ENCODE data around the gene CETN2.

CETN2 gene

DNA sequence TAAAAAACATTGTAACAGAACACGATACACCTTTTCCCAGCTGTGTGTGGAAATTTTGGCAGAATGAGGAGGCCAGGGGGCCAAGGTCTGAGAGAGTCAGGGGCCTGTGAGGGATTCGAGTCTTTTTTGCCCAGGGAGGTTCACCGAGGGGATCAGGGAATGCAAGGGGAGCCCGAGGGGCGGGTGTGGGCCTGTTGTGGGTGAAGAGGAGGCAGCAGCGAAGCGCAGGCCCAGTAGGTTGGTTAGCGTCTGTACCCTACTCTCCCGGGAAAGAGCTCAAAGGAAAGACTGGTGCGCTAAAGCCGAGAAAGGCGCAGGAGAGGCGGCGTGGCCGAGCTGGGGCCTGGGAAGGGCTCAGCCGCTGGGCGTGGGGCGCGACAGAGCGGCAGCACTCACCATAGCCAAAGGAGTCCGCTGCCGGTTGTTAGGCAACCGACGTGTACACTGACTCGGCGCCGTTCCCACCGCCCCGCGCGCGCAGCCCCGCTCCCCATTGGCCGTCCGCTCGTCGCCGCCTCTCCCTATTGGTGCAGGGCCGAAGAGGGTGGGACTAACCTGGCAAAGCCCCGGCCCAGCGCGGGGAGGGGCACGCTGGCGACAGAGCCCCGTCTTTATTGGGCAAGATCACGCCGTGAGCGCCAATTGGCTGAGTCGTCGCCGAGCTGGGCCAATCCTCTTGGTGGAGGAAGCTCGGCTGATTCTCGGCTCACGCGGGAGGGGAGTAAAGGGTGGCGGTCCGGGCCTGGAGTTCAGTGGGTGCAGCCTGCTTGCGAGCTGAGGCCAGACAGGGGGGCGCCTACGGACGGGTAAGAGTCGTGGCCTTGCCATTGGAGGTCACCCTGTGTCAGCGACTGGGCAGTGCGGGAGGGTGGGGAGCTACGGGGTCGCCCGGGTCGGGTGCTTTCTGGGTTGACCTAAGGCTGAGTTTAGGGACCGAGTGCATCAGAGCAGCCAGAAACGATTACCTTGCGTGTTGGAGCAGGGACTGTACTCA lies at the start of gene CETN2, which contains the start of gene NSDHL:
TSS of gene CETN2 (minus strand) at position 446 of the 994 bp plus-strand sequence. CDS start at position 399, 47 bp downstream.
TSS of gene NSDHL (plus strand) at position 752 of the 994 bp plus-strand sequence. CDS start 15,262 bp downstream, outside the sequence.
- Histone ChIP-seq H3K9me3 (ENCODE audit: control insufficient read depth, low read length) (no peaks in the 10 kb centered on the region), H3K36me3 (ENCODE audit: control insufficient read depth, insufficient read depth, low read length) (no peaks in the 10 kb centered on the region), H3K9ac (ENCODE audit: low read length) (peak within 1 kb of the TSS; percentile 82), H3K27me3 (ENCODE audit: control insufficient read depth, insufficient read depth, low read length) (no peaks in the 10 kb centered on the region), H3K4me3 (ENCODE audit: low read length) (peak within 1 kb of the TSS; percentile 56), H3K4me1 (ENCODE audit: control insufficient read depth, insufficient read depth, low read length) (peaks cover 5% of the 10 kb centered on the region)

DNA sequence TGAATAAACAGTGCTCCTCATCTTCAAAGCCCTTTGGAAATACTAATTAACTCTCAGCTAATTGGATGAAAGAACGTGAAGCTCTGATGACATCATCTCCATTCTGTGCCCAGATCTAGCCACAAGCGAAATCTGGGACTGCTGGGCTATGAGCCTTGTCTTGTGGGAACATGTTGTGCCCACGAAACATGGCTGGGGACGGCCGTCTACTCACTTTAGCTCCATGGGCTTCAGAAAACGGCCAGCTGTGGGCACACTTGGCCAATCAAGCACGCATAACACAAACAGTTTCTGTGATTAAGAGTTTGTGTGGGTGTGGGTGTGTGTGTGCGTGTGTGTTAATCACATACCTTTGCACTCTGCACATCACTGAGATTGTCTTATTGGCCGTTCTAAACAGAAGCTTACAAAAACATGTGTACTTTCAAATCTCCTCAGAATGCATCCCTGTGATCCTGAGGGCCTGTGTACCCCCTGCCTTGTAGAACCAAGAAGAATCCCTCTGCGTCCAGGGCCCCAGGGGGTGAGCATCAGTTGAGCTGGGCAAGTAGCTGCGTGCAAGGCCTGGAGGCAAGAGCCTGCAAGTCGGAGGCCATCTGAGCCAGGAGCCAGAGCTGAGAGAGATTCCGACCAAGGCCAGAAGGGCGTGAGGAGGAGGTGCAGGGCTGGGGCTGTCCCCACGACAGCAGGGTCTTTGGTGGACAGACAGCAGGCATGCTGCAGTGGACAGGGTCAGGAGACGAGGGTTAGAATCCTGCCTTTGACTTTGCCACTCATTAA lies 48.6 kb upstream of the CETN2 start:
- H3K9ac ChIP-seq (ENCODE audit: low read length) = no peak overlapping the region
- H3K9me3 ChIP-seq (ENCODE audit: control insufficient read depth, low read length) = no peaks in the 10 kb centered on the region
- no peaks in the 10 kb centered on the region for H3K27me3 ChIP-seq (ENCODE audit: control insufficient read depth, insufficient read depth, low read length)
- no peaks in the 10 kb centered on the region for H3K36me3 ChIP-seq (ENCODE audit: control insufficient read depth, insufficient read depth, low read length)
- no peaks in the 10 kb centered on the region for H3K4me1 ChIP-seq (ENCODE audit: control insufficient read depth, insufficient read depth, low read length)
- no peak overlapping the region for H3K4me3 ChIP-seq (ENCODE audit: low read length)

GRCh38 chrX:152876931-152877840 lies 46.6 kb upstream of the CETN2 start:
- Histone ChIP-seq H3K9me3 (ENCODE audit: control insufficient read depth, low read length) (no peaks in the 10 kb centered on the region), H3K36me3 (ENCODE audit: control insufficient read depth, insufficient read depth, low read length) (no peaks in the 10 kb centered on the region), H3K27me3 (ENCODE audit: control insufficient read depth, insufficient read depth, low read length) (no peaks in the 10 kb centered on the region), H3K4me1 (ENCODE audit: control insufficient read depth, insufficient read depth, low read length) (peaks cover 13% of the 10 kb centered on the region), H3K9ac (ENCODE audit: low read length) (no peak overlapping the region), H3K4me3 (ENCODE audit: low read length) (no peak overlapping the region)

GRCh38 chrX:152873361-152873760 lies 42.8 kb upstream of the CETN2 start:
- Histone ChIP-seq H3K36me3 (ENCODE audit: control insufficient read depth, insufficient read depth, low read length) (no peaks in the 10 kb centered on the region), H3K9me3 (ENCODE audit: control insufficient read depth, low read length) (no peaks in the 10 kb centered on the region), H3K27me3 (ENCODE audit: control insufficient read depth, insufficient read depth, low read length) (no peaks in the 10 kb centered on the region), H3K4me3 (ENCODE audit: low read length) (no peak overlapping the region), H3K4me1 (ENCODE audit: control insufficient read depth, insufficient read depth, low read length) (peaks cover 13% of the 10 kb centered on the region), H3K9ac (ENCODE audit: low read length) (no peak overlapping the region)

GRCh38 chrX:152872522-152872921 lies 42.0 kb upstream of the CETN2 start:
- Histone ChIP-seq H3K27me3 (ENCODE audit: control insufficient read depth, insufficient read depth, low read length) (no peaks in the 10 kb centered on the region), H3K4me1 (ENCODE audit: control insufficient read depth, insufficient read depth, low read length) (peaks cover 13% of the 10 kb centered on the region), H3K4me3 (ENCODE audit: low read length) (no peak overlapping the region), H3K36me3 (ENCODE audit: control insufficient read depth, insufficient read depth, low read length) (no peaks in the 10 kb centered on the region), H3K9me3 (ENCODE audit: control insufficient read depth, low read length) (no peaks in the 10 kb centered on the region), H3K9ac (ENCODE audit: low read length) (no peak overlapping the region)

DNA sequence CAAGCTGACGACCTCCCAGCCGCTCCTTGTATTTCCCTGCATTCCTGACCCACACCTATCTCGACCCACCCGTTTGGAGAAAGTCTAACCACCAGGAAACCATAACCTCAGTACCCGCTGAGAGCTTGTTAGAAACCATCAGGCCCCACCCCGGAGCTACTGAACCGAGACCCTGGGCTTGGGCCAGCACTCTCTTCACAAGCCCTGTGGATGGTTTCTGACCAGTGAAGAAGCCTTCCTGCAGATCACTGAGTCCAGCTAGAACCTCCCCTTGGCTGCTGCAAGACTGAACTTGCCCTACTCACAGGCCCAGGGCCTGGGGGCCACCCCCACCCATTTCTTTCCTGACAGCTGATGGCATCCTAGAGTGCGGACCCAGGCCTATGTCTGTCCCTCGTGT lies 40.7 kb upstream of the CETN2 start:
- Histone ChIP-seq H3K9ac (ENCODE audit: low read length) (no peak overlapping the region), H3K27me3 (ENCODE audit: control insufficient read depth, insufficient read depth, low read length) (no peaks in the 10 kb centered on the region), H3K4me1 (ENCODE audit: control insufficient read depth, insufficient read depth, low read length) (peaks cover 13% of the 10 kb centered on the region), H3K9me3 (ENCODE audit: control insufficient read depth, low read length) (no peaks in the 10 kb centered on the region), H3K4me3 (ENCODE audit: low read length) (no peak overlapping the region), H3K36me3 (ENCODE audit: control insufficient read depth, insufficient read depth, low read length) (no peaks in the 10 kb centered on the region)

GRCh38 chrX:152869972-152870371 lies 39.4 kb upstream of the CETN2 start:
- Histone ChIP-seq H3K9me3 (ENCODE audit: control insufficient read depth, low read length) (no peaks in the 10 kb centered on the region), H3K4me3 (ENCODE audit: low read length) (no peak overlapping the region), H3K9ac (ENCODE audit: low read length) (no peak overlapping the region), H3K27me3 (ENCODE audit: control insufficient read depth, insufficient read depth, low read length) (no peaks in the 10 kb centered on the region), H3K36me3 (ENCODE audit: control insufficient read depth, insufficient read depth, low read length) (no peaks in the 10 kb centered on the region), H3K4me1 (ENCODE audit: control insufficient read depth, insufficient read depth, low read length) (peaks cover 13% of the 10 kb centered on the region)

DNA sequence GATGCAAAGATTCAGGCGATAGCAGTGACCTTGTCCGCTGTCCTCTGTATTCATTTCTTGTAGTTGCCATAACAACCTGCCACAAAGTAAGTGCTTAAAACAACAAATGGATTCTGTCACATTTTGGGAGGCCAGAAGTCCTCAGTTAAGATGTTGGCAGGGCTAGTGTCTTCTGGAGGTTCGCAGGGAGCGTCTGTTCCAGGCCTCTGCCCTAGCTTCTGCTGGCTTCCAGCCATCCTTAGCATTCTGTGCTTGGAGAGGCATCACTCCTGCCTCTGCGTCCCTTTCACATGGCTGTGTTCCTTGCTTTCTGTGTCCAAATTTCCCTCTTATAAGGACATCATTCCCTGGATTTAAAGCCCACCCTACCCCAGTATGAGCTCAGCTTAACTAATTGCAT lies 35.8 kb upstream of the CETN2 start:
- Histone ChIP-seq H3K4me3 (ENCODE audit: low read length) (no peak overlapping the region), H3K9ac (ENCODE audit: low read length) (no peak overlapping the region), H3K27me3 (ENCODE audit: control insufficient read depth, insufficient read depth, low read length) (no peaks in the 10 kb centered on the region), H3K36me3 (ENCODE audit: control insufficient read depth, insufficient read depth, low read length) (no peaks in the 10 kb centered on the region), H3K4me1 (ENCODE audit: control insufficient read depth, insufficient read depth, low read length) (no peaks in the 10 kb centered on the region), H3K9me3 (ENCODE audit: control insufficient read depth, low read length) (no peaks in the 10 kb centered on the region)

GRCh38 chrX:152865232-152865920 lies 34.8 kb upstream of the CETN2 start:
- H3K27me3 ChIP-seq (ENCODE audit: control insufficient read depth, insufficient read depth, low read length) = no peaks in the 10 kb centered on the region
- no peaks in the 10 kb centered on the region for H3K36me3 ChIP-seq (ENCODE audit: control insufficient read depth, insufficient read depth, low read length)
- no peaks in the 10 kb centered on the region for H3K4me1 ChIP-seq (ENCODE audit: control insufficient read depth, insufficient read depth, low read length)
- H3K4me3 ChIP-seq (ENCODE audit: low read length) = no peak overlapping the region
- no peak overlapping the region for H3K9ac ChIP-seq (ENCODE audit: low read length)
- H3K9me3 ChIP-seq (ENCODE audit: control insufficient read depth, low read length) = no peaks in the 10 kb centered on the region

GRCh38 chrX:152861826-152862225 lies 31.3 kb upstream of the CETN2 start:
- H3K9ac ChIP-seq (ENCODE audit: low read length) = no peak overlapping the region
- H3K36me3 ChIP-seq (ENCODE audit: control insufficient read depth, insufficient read depth, low read length) = no peaks in the 10 kb centered on the region

DNA sequence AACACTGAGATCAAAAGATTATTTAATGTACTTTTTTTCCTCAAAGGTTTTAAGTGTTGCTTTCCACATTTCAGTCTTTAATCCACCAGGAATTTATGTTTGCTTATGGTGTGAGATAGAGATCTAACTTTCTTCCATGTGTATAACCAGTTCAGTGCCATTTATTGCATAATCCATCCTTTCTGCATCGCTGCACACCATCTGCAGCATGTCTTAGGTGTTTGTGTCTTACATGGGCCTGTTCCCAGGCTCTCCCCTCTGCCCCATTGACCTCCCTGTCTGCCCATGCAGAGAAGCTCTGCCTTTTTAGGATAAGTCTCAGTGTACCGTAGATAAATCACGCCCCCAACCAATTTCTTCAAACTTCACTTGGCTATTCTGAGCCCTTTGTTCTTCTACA lies 30.6 kb upstream of the CETN2 start:
- Histone ChIP-seq H3K4me3 (ENCODE audit: low read length) (no peak overlapping the region), H3K9me3 (ENCODE audit: control insufficient read depth, low read length) (no peaks in the 10 kb centered on the region), H3K27me3 (ENCODE audit: control insufficient read depth, insufficient read depth, low read length) (no peaks in the 10 kb centered on the region), H3K36me3 (ENCODE audit: control insufficient read depth, insufficient read depth, low read length) (no peaks in the 10 kb centered on the region), H3K9ac (ENCODE audit: low read length) (no peak overlapping the region), H3K4me1 (ENCODE audit: control insufficient read depth, insufficient read depth, low read length) (no peaks in the 10 kb centered on the region)

More at GRCh38 chrX:152861826-152862225, 31.3 kb upstream of the CETN2 start:
- no peaks in the 10 kb centered on the region for H3K9me3 ChIP-seq (ENCODE audit: control insufficient read depth, low read length)
- no peak overlapping the region for H3K4me3 ChIP-seq (ENCODE audit: low read length)
- no peaks in the 10 kb centered on the region for H3K27me3 ChIP-seq (ENCODE audit: control insufficient read depth, insufficient read depth, low read length)
- H3K4me1 ChIP-seq (ENCODE audit: control insufficient read depth, insufficient read depth, low read length) = no peaks in the 10 kb centered on the region
